ENCODE measurements around the gene AKAP8L.

DNA sequence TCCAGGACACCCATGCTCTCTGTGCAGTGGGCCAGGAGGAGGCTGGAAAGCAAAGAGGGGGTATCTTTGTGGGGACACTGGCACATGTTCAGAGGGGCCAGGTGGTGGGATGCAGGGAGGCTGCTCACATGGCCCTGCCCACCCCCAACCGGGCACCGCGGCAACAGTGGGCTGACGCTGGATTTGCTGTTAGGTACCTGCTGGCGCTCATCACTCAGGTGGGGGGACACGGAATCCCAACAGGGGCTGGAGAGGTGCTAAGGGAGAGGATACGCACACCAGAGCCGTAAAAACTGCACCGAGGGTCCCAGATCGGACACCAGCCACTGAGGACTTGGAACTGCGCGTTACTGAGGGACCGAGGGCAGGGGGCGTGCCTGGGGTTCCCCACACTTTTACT lies 19.2 kb downstream of the AKAP8L start:
- TF ChIP-seq, protein P1, sequence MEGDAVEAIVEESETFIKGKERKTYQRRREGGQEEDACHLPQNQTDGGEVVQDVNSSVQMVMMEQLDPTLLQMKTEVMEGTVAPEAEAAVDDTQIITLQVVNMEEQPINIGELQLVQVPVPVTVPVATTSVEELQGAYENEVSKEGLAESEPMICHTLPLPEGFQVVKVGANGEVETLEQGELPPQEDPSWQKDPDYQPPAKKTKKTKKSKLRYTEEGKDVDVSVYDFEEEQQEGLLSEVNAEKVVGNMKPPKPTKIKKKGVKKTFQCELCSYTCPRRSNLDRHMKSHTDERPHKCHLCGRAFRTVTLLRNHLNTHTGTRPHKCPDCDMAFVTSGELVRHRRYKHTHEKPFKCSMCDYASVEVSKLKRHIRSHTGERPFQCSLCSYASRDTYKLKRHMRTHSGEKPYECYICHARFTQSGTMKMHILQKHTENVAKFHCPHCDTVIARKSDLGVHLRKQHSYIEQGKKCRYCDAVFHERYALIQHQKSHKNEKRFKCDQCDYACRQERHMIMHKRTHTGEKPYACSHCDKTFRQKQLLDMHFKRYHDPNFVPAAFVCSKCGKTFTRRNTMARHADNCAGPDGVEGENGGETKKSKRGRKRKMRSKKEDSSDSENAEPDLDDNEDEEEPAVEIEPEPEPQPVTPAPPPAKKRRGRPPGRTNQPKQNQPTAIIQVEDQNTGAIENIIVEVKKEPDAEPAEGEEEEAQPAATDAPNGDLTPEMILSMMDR (IDR thresholded peaks at IDR 0.05 in 8 of 11, conservative IDR thresholded peaks at IDR 0.05 in 3 of 11) = no peak
- no peak for TF ChIP-seq POLR2A (IDR thresholded peaks at IDR 0.05)

Data from spleen (tissue), 7 donors.